A549 (cell line): Measurements from ENCODE around the gene VPS37D. TPM values are rescaled to one million over a fixed set of nuclear protein-coding genes. Genes with fewer than 3 reads are reported as not detected.
A peak's percentile ranks its signal among the peaks of the same experiment; 100 is the strongest.

Experiments
- ATAC-seq, 2 experiments: fragments of 200-7000 bp in 1 of 2; fragments of >200 bp in 1 of 2; cut with Nextera tagmentation in 1 of 2; cut with Tn5 transposase in 1 of 2; 3 replicates each; pipeline versions ENCODE4 v1.8.0 to v1.9.1; 2018 to 2020; ENCODE audit warnings: mild to moderate bottlenecking in 1 of 2, moderate library complexity in 1 of 2
- CTCF ChIA-PET: fragments of 300-600 bp; sonication (Branson Sonifier 250); formaldehyde crosslinking; extraction: SDS; loops from one replicate; lab custom pipeline; 2021; ENCODE audit warnings: antibody characterized with exemption, inconsistent platforms; lab: Yijun Ruan, JAX
- POLR2A ChIA-PET: fragments of 350-600 bp; formaldehyde crosslinking; extraction: SDS; loops from one replicate; lab custom pipeline; 2021; ENCODE audit warnings: antibody characterized with exemption, inconsistent platforms; lab: Yijun Ruan, JAX
- DNase-seq, 2 experiments: peaks; one replicate each; pipeline versions ENCODE4 v3.0.0 to v3.0.0-alpha.2; 2011 to 2016; ENCODE audit warnings: low read depth in 1 of 2, low spot score in 1 of 2
- FAIRE-seq: peaks from 2 replicates; lab custom pipeline; 2011; peaks lifted over from hg19 to GRCh38; lab: Jason Lieb, UNC
- H3K27ac ChIP-seq, 2 experiments: fragments of >200 bp; sonication (Bioruptor Twin); formaldehyde crosslinking; 3 replicates each; pipeline ENCODE4 v1.5.1; 2016 to 2017
- H3K4me1 ChIP-seq: fragments of >200 bp; sonication (Bioruptor Twin); formaldehyde crosslinking; 3 replicates; pipeline ENCODE4 v1.6.1; 2016
- H3K4me2 ChIP-seq: fragments of >200 bp; sonication (Bioruptor Twin); formaldehyde crosslinking; 3 replicates; pipeline ENCODE4 v1.6.1; 2016
- H3K4me3 ChIP-seq: fragments of >200 bp; sonication (Bioruptor Twin); formaldehyde crosslinking; 3 replicates; pipeline ENCODE4 v1.5.1; 2016
- H3K9me3 ChIP-seq: fragments of >200 bp; sonication (Bioruptor Twin); formaldehyde crosslinking; 3 replicates; pipeline ENCODE4 v1.6.1; 2016
- ATOH8 ChIP-seq: fragments of 250-450 bp; sonication (Bioruptor Pico); IDR thresholded peaks from 2 replicates; pipeline ENCODE4 v1.5.0; 2020; ENCODE audit warnings: low read depth, mild to moderate bottlenecking, moderate library complexity
- BCL3 ChIP-seq: fragments of >200 bp; sonication (Bioruptor Twin); formaldehyde crosslinking; IDR thresholded peaks from 3 replicates; pipeline ENCODE4 v1.6.1; 2016
- CBX2 ChIP-seq: fragments of 200-600 bp; sonication (generic); IDR thresholded peaks from 2 replicates; pipeline ENCODE4 v1.6.1; 2016; ENCODE audit warnings: low read depth, mild to moderate bottlenecking, borderline replicate concordance
- E2F6 ChIP-seq: IDR thresholded peaks from 2 replicates; pipeline ENCODE4 v1.6.1; 2012; ENCODE audit warnings: low read depth, borderline replicate concordance
- ESRRA ChIP-seq: fragments of 150-350 bp; IDR thresholded peaks from 2 replicates; pipeline ENCODE4 v1.6.1; 2014; ENCODE audit warnings: mild to moderate bottlenecking, low read length, borderline replicate concordance
- FOSL2 ChIP-seq, 2 experiments: fragments of 450-650 bp in 1 of 2; fragments of >200 bp in 1 of 2; sonication (Bioruptor Twin) in 1 of 2; formaldehyde crosslinking; IDR thresholded peaks; 2 replicates each; pipeline versions ENCODE4 v1.5.0 to v1.6.1; 2016 to 2020; ENCODE audit warnings: mild to moderate bottlenecking in 1 of 2, moderate library complexity in 1 of 2
- GATA3 ChIP-seq: IDR thresholded peaks from 2 replicates; pipeline ENCODE4 v1.6.1; 2012; ENCODE audit warnings: borderline replicate concordance
- HES2 ChIP-seq: fragments of >200 bp; sonication (Bioruptor Twin); formaldehyde crosslinking; IDR thresholded peaks from 2 replicates; pipeline ENCODE4 v1.6.1; 2016
- HEYL ChIP-seq: fragments of 250-450 bp; sonication (Bioruptor Pico); IDR thresholded peaks from 2 replicates; pipeline ENCODE4 v1.8.0; 2021; ENCODE audit warnings: mild to moderate bottlenecking, moderate library complexity
- HOXA7 ChIP-seq: fragments of 250-450 bp; sonication (Bioruptor Pico); IDR thresholded peaks from 2 replicates; pipeline ENCODE4 v1.5.0; 2020; ENCODE audit warnings: mild to moderate bottlenecking, moderate library complexity
- JUNB ChIP-seq: fragments of >200 bp; sonication (Bioruptor Twin); formaldehyde crosslinking; IDR thresholded peaks from 2 replicates; pipeline ENCODE4 v1.6.1; 2016
- KDM1A ChIP-seq: fragments of 200-600 bp; sonication (generic); IDR thresholded peaks from 2 replicates; pipeline ENCODE4 v1.6.1; 2016; ENCODE audit warnings: low read depth, mild to moderate bottlenecking
- MAZ ChIP-seq: fragments of 150-350 bp; IDR thresholded peaks from 2 replicates; pipeline ENCODE4 v1.6.1; 2014; ENCODE audit warnings: antibody characterized with exemption, low read depth, low read length, borderline replicate concordance
- NFE2L2 ChIP-seq: fragments of 150-350 bp; conservative IDR thresholded peaks from 2 replicates; pipeline ENCODE4 v1.6.1; 2014; ENCODE audit warnings: low read length
- POLR2AphosphoS2 ChIP-seq: conservative IDR thresholded peaks from 2 replicates; pipeline ENCODE4 v1.6.1; 2012; ENCODE audit warnings: low read length, improper control_type of control experiment, inconsistent platforms
- RARB ChIP-seq: fragments of 250-450 bp; sonication (Bioruptor Pico); IDR thresholded peaks from 2 replicates; pipeline ENCODE4 v1.8.0; 2021; ENCODE audit warnings: mild to moderate bottlenecking, moderate library complexity
- SMC3 ChIP-seq: fragments of >200 bp; sonication (Bioruptor Twin); formaldehyde crosslinking; IDR thresholded peaks from 3 replicates; pipeline ENCODE4 v1.6.1; 2018; ENCODE audit warnings: inconsistent platforms
- TFCP2L1 ChIP-seq: fragments of 250-450 bp; sonication (Bioruptor Pico); IDR thresholded peaks from 2 replicates; pipeline ENCODE4 v1.5.0; 2021; ENCODE audit warnings: mild to moderate bottlenecking
- ZFP36 ChIP-seq: fragments of 450-650 bp; IDR thresholded peaks from 2 replicates; pipeline ENCODE4 v1.6.1; 2014; ENCODE audit warnings: borderline replicate concordance; ENCODE audit not compliant: partially characterized antibody
- ZSCAN20 ChIP-seq: fragments of 250-450 bp; sonication (Bioruptor Pico); IDR thresholded peaks from 2 replicates; pipeline ENCODE4 v1.8.0; 2022; ENCODE audit warnings: mild to moderate bottlenecking, moderate library complexity
- WGBS: methylation state at CpG from one replicate; pipeline ENCODE4 v1.1.6; 2017; ENCODE audit errors: missing lambda C conversion rate; 5-methylcytosine and 5-hydroxymethylcytosine counted together
- polyA plus RNA-seq, 4 experiments: library from polyadenylated mRNA; depleted of rRNA in 3 of 4; stranded (reverse); fragments of >200 nt; fragmentation: RNase III in 1 of 4; extraction: RNeasy Plus Mini Kit Qiagen cat#74134 plus additional on column Dnase treatment in 1 of 4; gene quantifications; 2 replicates in 3 of 4; 3 replicates in 1 of 4; pipeline ENCODE4 v1.2.3, GENCODE V29; 2011 to 2017
- TF ChIP-seq, protein P1 (sequence below): fragments of 200-600 bp; sonication (generic); IDR thresholded peaks from 2 replicates; pipeline ENCODE4 v1.6.1; 2016; ENCODE audit warnings: antibody characterized with exemption, mild to moderate bottlenecking, moderate library complexity

VPS37D gene
- polyA plus RNA-seq, 2 of the 4 experiments (the other 2 are of a cell fraction), result 2.6 to 3.3 TPM

DNA sequence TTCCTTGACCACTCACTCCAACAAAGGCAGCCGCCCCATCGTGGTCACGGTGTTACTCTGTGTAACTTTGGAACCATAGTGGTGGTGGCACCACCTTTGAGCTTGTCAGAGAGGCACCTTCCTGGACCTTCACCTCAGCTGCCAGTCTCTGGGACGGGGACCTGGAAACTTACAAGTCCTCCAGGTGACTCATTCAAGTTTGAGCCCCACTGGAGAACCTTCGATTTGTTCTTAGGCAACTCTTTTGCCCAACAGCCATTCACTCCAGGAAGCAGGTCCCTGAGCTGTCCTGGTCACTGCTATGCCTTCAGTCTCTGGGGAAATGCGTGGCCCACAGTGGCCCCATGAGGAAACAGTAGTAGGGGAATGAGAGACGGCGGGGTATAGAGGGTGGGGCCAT, 34.6 kb downstream of the VPS37D start:
- H3K4me2 ChIP-seq, result peak overlapping the region; percentile 90
- 66% methylated on average over 8 of the region's 8 CpGs for WGBS
- DNase-seq (peak in 1 of 2 experiments; percentile 58), FAIRE-seq (no peak), ATAC-seq (no peak)
- no peak overlapping the region; the same call in 2 of the 3 replicates for H3K4me3 ChIP-seq
- CTCF ChIA-PET, result interaction anchor here (0.9 to 10.0 kb wide), 12 partner anchors 11 to 95 kb away, joined by 3 to 139 read pairs (median 13); partner anchors contain the start of genes STX1A and VPS37D
- H3K4me1 ChIP-seq, result peaks cover 82% of the 10 kb centered on the region
- TF ChIP-seq FOSL2 (IDR thresholded peaks at IDR 0.05) (no peak), FOSL2 (CRISPR knock-in tag; IDR thresholded peaks at IDR 0.05) (peak; percentile 26), E2F6 (no peak)
- peak overlapping the region; percentile 99 to 100 for H3K27ac ChIP-seq
- no peaks in the 10 kb centered on the region for H3K9me3 ChIP-seq
- POLR2A ChIA-PET, result interaction anchor here (0.9 to 2.2 kb wide), 3 partner anchors 11 to 15 kb away, joined by 3 to 8 read pairs (median 6); no protein-coding TSS in a partner anchor

GRCh38 chr7:73702665-73703064, 35.0 kb downstream of the VPS37D start:
- POLR2A ChIA-PET, result interaction anchor here (0.9 to 2.2 kb wide), 2 partner anchors 12 to 13 kb away, joined by 6 to 8 read pairs; no protein-coding TSS in a partner anchor

More at GRCh38 chr7:73702665-73703064, 35.0 kb downstream of the VPS37D start:
- CTCF ChIA-PET, result interaction anchor here (0.9 to 10.0 kb wide), 11 partner anchors 11 to 96 kb away, joined by 3 to 139 read pairs (median 19); partner anchors contain the start of genes STX1A and VPS37D
- DNase-seq, result no peak
- ATAC-seq, result no peak
- Histone ChIP-seq H3K4me2 (peak overlapping the region; percentile 90), H3K4me3 (no peak overlapping the region; the same call in 2 of the 3 replicates), H3K9me3 (no peaks in the 10 kb centered on the region), H3K4me1 (peaks cover 85% of the 10 kb centered on the region), H3K27ac (peak overlapping the region; percentile 99 to 100)
- TF ChIP-seq ZFP36, result no peak
- TF ChIP-seq MAZ, result no peak
- no peak for TF ChIP-seq ZSCAN20
- no peak for TF ChIP-seq GATA3
- TF ChIP-seq CBX2, result no peak
- TF ChIP-seq HEYL, result no peak
- no peak for TF ChIP-seq ATOH8
- TF ChIP-seq JUNB, result no peak
- TF ChIP-seq NFE2L2, result no peak
- no peak for TF ChIP-seq SMC3
- no peak for TF ChIP-seq ESRRA
- no peak for TF ChIP-seq HES2
- no peak for TF ChIP-seq RARB
- no peak for TF ChIP-seq TFCP2L1
- TF ChIP-seq KDM1A, result no peak
- TF ChIP-seq HOXA7, result no peak
- TF ChIP-seq POLR2AphosphoS2, result no peak
- TF ChIP-seq E2F6, result no peak
- TF ChIP-seq, protein P1, sequence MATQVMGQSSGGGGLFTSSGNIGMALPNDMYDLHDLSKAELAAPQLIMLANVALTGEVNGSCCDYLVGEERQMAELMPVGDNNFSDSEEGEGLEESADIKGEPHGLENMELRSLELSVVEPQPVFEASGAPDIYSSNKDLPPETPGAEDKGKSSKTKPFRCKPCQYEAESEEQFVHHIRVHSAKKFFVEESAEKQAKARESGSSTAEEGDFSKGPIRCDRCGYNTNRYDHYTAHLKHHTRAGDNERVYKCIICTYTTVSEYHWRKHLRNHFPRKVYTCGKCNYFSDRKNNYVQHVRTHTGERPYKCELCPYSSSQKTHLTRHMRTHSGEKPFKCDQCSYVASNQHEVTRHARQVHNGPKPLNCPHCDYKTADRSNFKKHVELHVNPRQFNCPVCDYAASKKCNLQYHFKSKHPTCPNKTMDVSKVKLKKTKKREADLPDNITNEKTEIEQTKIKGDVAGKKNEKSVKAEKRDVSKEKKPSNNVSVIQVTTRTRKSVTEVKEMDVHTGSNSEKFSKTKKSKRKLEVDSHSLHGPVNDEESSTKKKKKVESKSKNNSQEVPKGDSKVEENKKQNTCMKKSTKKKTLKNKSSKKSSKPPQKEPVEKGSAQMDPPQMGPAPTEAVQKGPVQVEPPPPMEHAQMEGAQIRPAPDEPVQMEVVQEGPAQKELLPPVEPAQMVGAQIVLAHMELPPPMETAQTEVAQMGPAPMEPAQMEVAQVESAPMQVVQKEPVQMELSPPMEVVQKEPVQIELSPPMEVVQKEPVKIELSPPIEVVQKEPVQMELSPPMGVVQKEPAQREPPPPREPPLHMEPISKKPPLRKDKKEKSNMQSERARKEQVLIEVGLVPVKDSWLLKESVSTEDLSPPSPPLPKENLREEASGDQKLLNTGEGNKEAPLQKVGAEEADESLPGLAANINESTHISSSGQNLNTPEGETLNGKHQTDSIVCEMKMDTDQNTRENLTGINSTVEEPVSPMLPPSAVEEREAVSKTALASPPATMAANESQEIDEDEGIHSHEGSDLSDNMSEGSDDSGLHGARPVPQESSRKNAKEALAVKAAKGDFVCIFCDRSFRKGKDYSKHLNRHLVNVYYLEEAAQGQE, result no peak
- TF ChIP-seq BCL3, result no peak
- no peak for FAIRE-seq
- 91% methylated on average over 12 of the region's 18 CpGs for WGBS
